Activated CD4-positive, alpha-beta T cell treated with anti-CD3 and anti-CD28 coated beads, Interleukin-10, Interleukin-2, amounts not matched to agents 100 ng/mL and 50 ng/mL, durations not matched to agents 16 hours and 8 hours (primary cell): ENCODE results near the gene NDUFA7.
A peak's percentile ranks its signal among the peaks of the same experiment; 100 is the strongest.
"Not testable (repeated sequence)": the region's sequence is repeated elsewhere in the genome, so short reads cannot be mapped to it uniquely, and the experiment has no call there.

ENCODE experiments used
- DNase-seq: peaks from one replicate; pipeline ENCODE4 v3.0.0-alpha.2; 2020

NDUFA7 gene

GRCh38 chr19:8321067-8321985, at the start of gene NDUFA7, which contains the start of gene RPS28:
NDUFA7 (minus strand) TSS chr19:8321375; CDS start chr19:8321358, 17 bp downstream.
RPS28 (plus strand) TSS chr19:8321496; CDS start chr19:8321531, 35 bp downstream.
- peak; percentile 98 for DNase-seq

- no peak for DNase-seq
These were observed 49.2 kb upstream of the NDUFA7 start for GRCh38 chr19:8370176-8371010.

GRCh38 chr19:8367327-8368001, 46.3 kb upstream of the NDUFA7 start:
- DNase-seq: no peak

- no peak for DNase-seq
These were observed 45.8 kb upstream of the NDUFA7 start for GRCh38 chr19:8366961-8367326.

GRCh38 chr19:8366121-8366581, 45.0 kb upstream of the NDUFA7 start:
- DNase-seq: no peak

- peak; percentile 57 for DNase-seq
These were observed 42.9 kb upstream of the NDUFA7 start, which contains the start of gene ANGPTL4 for GRCh38 chr19:8363803-8364771. ANGPTL4 (plus strand) TSS chr19:8364155; CDS start chr19:8364322, 167 bp downstream.

- peak; percentile 18 for DNase-seq
These were observed 41.0 kb upstream of the NDUFA7 start for GRCh38 chr19:8361921-8362793.

- DNase-seq: no peak
These were observed 39.0 kb upstream of the NDUFA7 start for GRCh38 chr19:8360196-8360595.

- no peak for DNase-seq
These were observed 37.8 kb upstream of the NDUFA7 start for GRCh38 chr19:8358948-8359347.

GRCh38 chr19:8357007-8357521, 35.9 kb upstream of the NDUFA7 start:
- no peak for DNase-seq

- DNase-seq: no peak
These were observed 34.6 kb upstream of the NDUFA7 start for GRCh38 chr19:8355631-8356402.

- not testable (repeated sequence) for DNase-seq
These were observed 31.7 kb upstream of the NDUFA7 start for GRCh38 chr19:8352845-8353244.

GRCh38 chr19:8352134-8352827, 31.1 kb upstream of the NDUFA7 start:
- DNase-seq: no peak

GRCh38 chr19:8349629-8350372, 28.6 kb upstream of the NDUFA7 start:
- not testable (repeated sequence) for DNase-seq

GRCh38 chr19:8343483-8343844, 22.3 kb upstream of the NDUFA7 start:
- no peak for DNase-seq

GRCh38 chr19:8342684-8343482, 21.7 kb upstream of the NDUFA7 start, which contains the start of gene KANK3:
KANK3 (minus strand) TSS chr19:8343262; CDS start chr19:8337828, 5,434 bp downstream.
- peak; percentile 96 for DNase-seq

- DNase-seq: no peak
These were observed 21.1 kb upstream of the NDUFA7 start for GRCh38 chr19:8342316-8342683.
